ENCODE results near the gene PPP1R3E.
"Not testable (repeated sequence)": the region's sequence is repeated elsewhere in the genome, so short reads cannot be mapped to it uniquely, and the experiment has no call there.

Gene PPP1R3E

DNA sequence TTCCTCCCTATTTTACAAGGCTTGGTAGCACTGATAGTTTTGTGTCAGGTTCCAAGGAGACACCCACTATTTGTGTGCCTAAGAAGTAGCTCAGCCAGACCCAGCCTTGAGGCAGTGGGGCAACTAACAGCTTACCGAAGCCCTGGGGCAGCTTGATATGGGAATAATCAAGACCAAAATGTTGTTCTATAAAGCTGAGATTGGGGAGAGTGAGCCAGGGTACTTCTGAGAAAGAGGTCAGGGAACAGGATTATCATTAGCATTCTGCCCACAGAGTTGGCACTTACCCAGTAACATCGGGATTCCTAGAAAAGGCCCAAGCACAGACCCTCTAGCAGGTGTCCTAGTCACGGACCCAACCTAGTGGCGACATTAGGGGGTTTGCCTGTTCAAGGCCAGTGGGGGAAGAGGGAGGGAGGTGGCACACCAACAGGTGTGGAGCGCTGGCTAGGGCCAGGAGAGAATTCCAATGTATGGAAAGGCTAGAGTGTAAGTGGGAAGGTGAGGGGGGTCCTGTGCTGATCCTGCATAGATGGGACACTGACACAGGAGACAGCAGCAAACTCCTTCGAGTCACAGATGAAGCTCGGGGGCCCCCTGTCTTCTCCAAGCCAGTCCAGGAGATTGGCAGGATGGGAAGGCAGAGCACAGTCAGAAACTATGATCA lies 4.9 kb downstream of the PPP1R3E start:
- no peak for DNase-seq (ENCODE audit: low spot score)

GRCh38 chr14:23297096-23297495 lies 5.6 kb downstream of the PPP1R3E start:
- no peak for DNase-seq (ENCODE audit: low spot score)

GRCh38 chr14:23296012-23296777 lies 6.5 kb downstream of the PPP1R3E start:
- no peak for DNase-seq (ENCODE audit: low spot score)

- peak; percentile 37 for DNase-seq (ENCODE audit: low spot score)
Observed at GRCh38 chr14:23294734-23295561, 7.7 kb downstream of the PPP1R3E start.

DNA sequence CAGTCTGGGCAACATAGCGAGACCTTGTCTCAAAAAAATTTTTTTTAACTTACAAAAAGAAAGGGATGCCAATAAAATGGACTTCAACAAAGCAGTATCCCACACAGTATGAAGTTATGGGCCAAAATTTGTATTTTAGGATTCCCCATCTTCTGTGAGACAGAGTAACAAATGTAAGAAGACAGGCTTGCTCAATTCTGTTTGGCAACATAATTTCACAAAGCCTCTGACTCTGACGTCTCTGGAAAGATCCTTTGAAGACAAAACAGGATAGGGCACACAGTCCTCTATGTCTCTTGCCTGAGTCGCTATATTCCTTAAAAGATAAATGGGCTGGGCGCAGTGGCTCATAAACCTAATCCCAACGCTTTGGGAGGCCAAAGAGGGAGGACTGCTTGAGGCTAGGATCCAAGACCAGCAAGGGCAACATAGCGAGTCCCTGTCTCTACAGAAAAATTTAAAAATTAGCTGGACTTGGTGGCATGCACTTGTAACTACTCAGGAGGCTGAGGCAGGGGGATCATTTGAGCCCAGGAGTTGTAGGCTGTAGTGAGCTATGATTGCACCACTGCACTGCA lies 15.7 kb downstream of the PPP1R3E start:
- DNase-seq (ENCODE audit: low spot score), result no peak

- peak; percentile 99 for DNase-seq (ENCODE audit: low spot score)
Observed at GRCh38 chr14:23286020-23286901, 16.4 kb downstream of the PPP1R3E start, which contains the start of gene HOMEZ. Gene HOMEZ, minus strand, starts transcription at chr14:23286132. Its CDS starts 180 bp downstream, at chr14:23285952.

- no peak for DNase-seq (ENCODE audit: low spot score)
Observed at GRCh38 chr14:23285530-23286019, 17.1 kb downstream of the PPP1R3E start.

GRCh38 chr14:23284654-23285529 lies 17.8 kb downstream of the PPP1R3E start:
- DNase-seq (ENCODE audit: low spot score), result peak; percentile 18

DNA sequence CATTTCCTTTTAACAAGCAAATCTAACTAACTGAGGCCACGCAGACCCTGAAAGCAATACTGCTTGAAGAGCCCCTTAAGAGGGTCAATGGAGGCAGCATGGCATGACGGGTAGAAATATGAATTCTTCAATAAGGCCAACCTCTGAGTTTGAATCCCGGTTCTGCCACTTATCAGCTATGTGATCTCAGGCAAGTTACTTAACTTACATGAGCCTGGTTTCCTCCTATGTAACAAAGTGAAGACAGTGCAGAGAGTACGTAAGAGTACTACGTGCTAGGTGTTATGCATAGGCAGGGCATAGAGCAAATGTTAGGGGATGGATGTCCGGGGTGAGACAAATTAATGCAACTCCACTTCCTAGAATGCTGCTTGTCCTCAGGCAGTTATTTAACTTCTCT lies 21.4 kb downstream of the PPP1R3E start:
- no peak for DNase-seq (ENCODE audit: low spot score)

DNA sequence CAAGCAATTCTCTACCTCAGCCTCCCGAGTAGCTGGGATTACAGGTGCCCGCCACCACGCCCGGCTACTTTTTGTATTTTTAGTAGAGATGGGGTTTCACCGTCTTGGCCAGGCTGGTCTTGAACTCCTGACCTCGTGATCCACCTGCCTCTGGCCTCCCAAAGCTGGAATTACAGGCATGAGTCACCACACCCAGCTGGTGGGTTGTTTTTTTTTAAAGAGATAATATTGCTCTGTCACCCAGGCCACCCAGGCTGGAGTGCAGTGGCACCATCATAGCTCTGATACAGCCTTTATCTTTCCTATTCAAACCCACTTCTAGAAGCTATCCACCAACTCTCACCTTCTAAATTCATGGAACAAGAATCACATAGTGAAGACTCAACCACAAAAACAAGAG lies 24.7 kb downstream of the PPP1R3E start:
- not testable (repeated sequence) for DNase-seq (ENCODE audit: low spot score)

GRCh38 chr14:23277189-23277588 lies 25.5 kb downstream of the PPP1R3E start:
- no peak for DNase-seq (ENCODE audit: low spot score)

DNA sequence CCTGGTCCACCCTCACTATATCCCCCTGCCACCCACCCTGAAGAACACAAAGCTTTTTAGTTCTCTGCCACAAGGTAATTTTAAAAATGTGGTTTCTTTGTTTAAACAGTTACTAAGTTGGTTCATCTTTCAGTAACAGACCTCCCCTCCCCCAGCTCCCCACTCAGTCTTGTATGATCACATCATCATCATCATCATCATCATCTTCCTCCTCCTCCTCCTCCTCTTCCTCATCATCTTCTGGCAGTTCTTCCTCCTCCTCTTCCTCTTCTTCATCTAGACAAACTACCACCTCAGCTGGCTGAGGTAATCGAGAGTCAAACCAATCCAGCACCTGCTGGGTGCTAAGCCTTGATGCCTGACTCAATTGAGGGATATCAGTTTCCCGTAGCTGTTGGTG lies 27.2 kb downstream of the PPP1R3E start:
- DNase-seq (ENCODE audit: low spot score), result no peak

DNA sequence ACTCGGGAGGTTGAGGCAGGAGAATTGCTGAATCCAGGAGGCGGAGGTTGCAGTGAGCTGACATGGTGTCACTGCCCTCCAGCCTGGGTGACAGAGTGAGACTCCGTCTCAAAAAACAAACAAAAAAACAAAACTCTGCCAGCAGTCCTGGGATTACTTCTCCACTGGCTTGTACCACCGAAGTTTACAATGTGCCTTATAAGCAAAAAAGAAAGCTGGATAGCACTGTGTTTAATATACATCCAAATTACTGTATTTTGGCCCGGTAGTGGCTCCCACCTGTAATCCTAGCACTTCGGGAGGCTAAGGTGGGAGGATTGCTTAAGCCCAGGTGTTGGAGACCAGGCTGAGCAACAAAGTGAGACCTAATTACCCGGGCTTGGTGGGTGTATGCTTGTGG lies 33.5 kb downstream of the PPP1R3E start:
- no peak for DNase-seq (ENCODE audit: low spot score)

GRCh38 chr14:23260849-23261248 lies 41.8 kb downstream of the PPP1R3E start:
- not testable (repeated sequence) for DNase-seq (ENCODE audit: low spot score)

GRCh38 chr14:23259426-23259825 lies 43.2 kb downstream of the PPP1R3E start:
- DNase-seq (ENCODE audit: low spot score), result no peak

DNA sequence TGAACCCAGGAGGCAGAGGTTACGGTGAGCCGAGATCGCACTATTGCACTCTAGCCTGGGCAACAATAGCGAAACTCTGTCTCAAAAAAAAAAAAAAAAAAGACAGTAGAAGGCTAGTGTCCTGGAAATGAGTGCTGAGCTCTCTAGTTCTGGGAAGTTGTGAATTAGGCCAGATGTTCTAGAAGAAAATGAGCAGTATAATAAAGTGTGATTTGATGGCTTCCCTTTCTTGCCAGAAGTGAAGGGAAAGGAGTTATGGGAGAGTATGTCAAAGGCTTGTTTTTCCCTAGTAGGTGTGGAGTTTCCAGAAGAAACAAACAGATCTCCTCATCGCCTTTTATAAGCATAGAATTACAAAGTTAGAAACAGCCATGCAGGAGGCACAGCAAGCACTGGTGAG lies 44.4 kb downstream of the PPP1R3E start:
- DNase-seq (ENCODE audit: low spot score), result no peak

DNA sequence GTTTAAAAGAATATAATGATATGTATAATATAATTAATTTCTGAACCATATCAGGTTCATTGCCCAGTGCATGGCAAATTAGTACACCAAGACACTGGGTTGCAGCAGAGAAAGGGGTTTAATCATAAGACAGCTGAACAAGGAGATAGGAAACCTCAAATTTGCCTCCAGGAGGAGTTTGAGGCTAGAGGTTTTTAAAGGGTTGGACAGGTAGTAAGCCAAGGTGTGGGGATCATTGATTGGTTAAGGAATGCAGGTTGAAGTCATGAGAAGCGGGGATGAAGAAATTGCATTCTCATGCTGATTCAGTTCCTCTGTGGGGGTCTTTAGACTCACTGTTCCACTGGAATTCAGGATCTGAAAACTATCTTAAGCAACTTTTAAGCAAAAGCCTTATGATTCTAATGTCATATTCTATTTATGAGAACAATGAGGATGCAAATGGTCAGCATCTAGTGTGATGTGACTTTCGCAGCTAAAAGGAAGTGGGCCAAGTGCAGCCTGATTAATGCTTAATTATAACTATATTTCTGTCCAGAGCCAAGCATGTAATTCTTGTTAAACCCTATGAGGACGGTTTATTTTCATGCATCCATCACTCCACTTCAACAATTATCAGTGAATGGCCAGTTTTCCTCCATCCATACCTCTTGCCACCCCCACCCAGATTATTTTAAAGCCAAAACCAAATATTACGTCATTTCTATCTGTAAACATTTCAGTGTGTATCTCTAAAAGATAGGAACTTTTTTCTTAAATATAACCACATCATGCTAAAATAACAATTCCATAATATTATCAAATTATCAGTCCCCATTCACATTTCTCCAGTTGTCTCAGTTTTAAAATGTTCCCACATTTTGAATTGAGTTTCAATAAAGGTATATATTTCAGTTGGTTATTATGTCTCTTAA lies 50.0 kb downstream of the PPP1R3E start:
- DNase-seq (ENCODE audit: low spot score), result no peak

GRCh38 chr14:23252006-23252405 lies 50.7 kb downstream of the PPP1R3E start:
- DNase-seq (ENCODE audit: low spot score), result no peak

- DNase-seq (ENCODE audit: low spot score), result no peak
Observed at GRCh38 chr14:23249824-23250223, 52.8 kb downstream of the PPP1R3E start.

All from GM03348 (cell line).